IMR-90 (cell line): Measurements from ENCODE around the gene IL1RAPL1. TPM values are rescaled to one million over a fixed set of nuclear protein-coding genes. Genes with fewer than 3 reads are reported as not detected.

Experiments used
- ATAC-seq: fragments of 200-7000 bp; cut with Tn5 transposase; 2 replicates; pipeline ENCODE4 v1.9.1; 2020; ENCODE audit warnings: low read depth, mild to moderate bottlenecking, moderate library complexity
- BruUV-seq: library from RNA; stranded (reverse); fragments of 400-500 nt; replicated peaks from 2 replicates; lab custom pipeline; 2021; lab: Mats Ljungman, UMichigan
- CTCF ChIA-PET: fragments of 300-600 bp; formaldehyde crosslinking; extraction: SDS; loops from one replicate; lab custom pipeline; 2021; ENCODE audit warnings: antibody characterized with exemption; lab: Yijun Ruan, JAX
- POLR2A ChIA-PET: fragments of 300-600 bp; sonication (Branson Sonifier 250); formaldehyde crosslinking; loops from one replicate; lab custom pipeline; 2022; ENCODE audit warnings: antibody characterized with exemption; ENCODE audit not compliant: unreplicated experiment; lab: Charles Lee
- DNase-seq: peaks from one replicate; pipeline ENCODE4 v3.0.0; 2013
- H2AFZ ChIP-seq: replicated peaks from 2 replicates; pipeline ENCODE3; 2013; ENCODE audit warnings: low read length, mild to moderate bottlenecking; ENCODE audit not compliant: poor library complexity
- H2AK5ac ChIP-seq: 2 replicates; pipeline ENCODE4 v1.6.1; 2013; ENCODE audit warnings: low read depth, low read length, inconsistent platforms
- H2AK9ac ChIP-seq: replicated peaks from 2 replicates; pipeline ENCODE3; 2013; ENCODE audit warnings: mild to moderate bottlenecking, low read depth, low read length, moderate library complexity; ENCODE audit not compliant: poor library complexity
- H2BK120ac ChIP-seq: 2 replicates; pipeline ENCODE4 v1.6.1; 2013; ENCODE audit warnings: low read depth, low read length, inconsistent platforms
- H2BK15ac ChIP-seq: 3 replicates; pipeline ENCODE4 v1.6.1; 2013; ENCODE audit warnings: low read depth, low read length, inconsistent platforms
- H2BK20ac ChIP-seq: 2 replicates; pipeline ENCODE4 v1.6.1; 2013; ENCODE audit warnings: low read depth, mild to moderate bottlenecking, inconsistent platforms, low read length, moderate library complexity
- H2BK5ac ChIP-seq: 2 replicates; pipeline ENCODE4 v1.6.1; 2013; ENCODE audit warnings: mild to moderate bottlenecking, low read depth, low read length, inconsistent platforms; ENCODE audit not compliant: poor library complexity, severe bottlenecking
- H3K14ac ChIP-seq: replicated peaks from 2 replicates; pipeline ENCODE4 v1.6.1; 2013; ENCODE audit warnings: low read depth, low read length, inconsistent platforms
- H3K18ac ChIP-seq: 2 replicates; pipeline ENCODE4 v1.6.1; 2013; ENCODE audit warnings: low read depth, low read length, control low read depth
- H3K23ac ChIP-seq: 2 replicates; pipeline ENCODE4 v1.6.1; 2013; ENCODE audit warnings: low read depth, low read length, inconsistent platforms
- H3K27ac ChIP-seq: 2 replicates; pipeline ENCODE4 v1.5.1; 2013; ENCODE audit warnings: mild to moderate bottlenecking, control low read depth, low read length; ENCODE audit not compliant: insufficient read depth
- H3K27me3 ChIP-seq: 2 replicates; pipeline ENCODE4 v1.6.1; 2013; ENCODE audit warnings: low read length; ENCODE audit not compliant: control insufficient read depth, insufficient read depth
- H3K36me3 ChIP-seq: 2 replicates; pipeline ENCODE4 v1.6.1; 2013; ENCODE audit warnings: low read length, mixed read lengths; ENCODE audit not compliant: control insufficient read depth, insufficient read depth
- H3K4ac ChIP-seq: 2 replicates; pipeline ENCODE4 v1.6.1; 2013; ENCODE audit warnings: low read depth, low read length, inconsistent platforms
- H3K4me1 ChIP-seq: 2 replicates; pipeline ENCODE4 v1.6.1; 2013; ENCODE audit warnings: low read length, mixed read lengths; ENCODE audit not compliant: control insufficient read depth, insufficient read depth
- H3K4me2 ChIP-seq: 2 replicates; pipeline ENCODE4 v1.6.1; 2013; ENCODE audit warnings: low read depth, mild to moderate bottlenecking, control low read depth, low read length, moderate library complexity
- H3K4me3 ChIP-seq: 2 replicates; pipeline ENCODE4 v1.5.1; 2013; ENCODE audit warnings: low read depth, mild to moderate bottlenecking, control low read depth, low read length, moderate library complexity; ENCODE audit not compliant: insufficient read depth
- H3K56ac ChIP-seq: 2 replicates; pipeline ENCODE4 v1.6.1; 2013; ENCODE audit warnings: low read length, inconsistent platforms; ENCODE audit not compliant: insufficient read depth; ENCODE audit errors: extremely low read depth
- H3K79me1 ChIP-seq, 2 experiments: 2 replicates each; pipeline ENCODE4 v1.6.1; 2013; ENCODE audit warnings: low read length in 2 of 2, inconsistent platforms in 1 of 2, low read depth in 1 of 2
- H3K9ac ChIP-seq: 2 replicates; pipeline ENCODE4 v1.6.1; 2013; ENCODE audit warnings: low read depth, low read length, control low read depth
- H3K9me1 ChIP-seq: 2 replicates; pipeline ENCODE4 v1.6.1; 2013; ENCODE audit warnings: low read length, inconsistent platforms; ENCODE audit not compliant: insufficient read depth
- H3K9me3 ChIP-seq: 2 replicates; pipeline ENCODE4 v1.6.1; 2013; ENCODE audit warnings: low read length; ENCODE audit not compliant: control insufficient read depth, insufficient read depth
- H4K20me1 ChIP-seq: 2 replicates; pipeline ENCODE4 v1.6.1; 2013; ENCODE audit warnings: low read length, inconsistent platforms; ENCODE audit not compliant: insufficient read depth
- H4K5ac ChIP-seq: 2 replicates; pipeline ENCODE4 v1.6.1; 2013; ENCODE audit warnings: mild to moderate bottlenecking, low read depth, low read length, control low read depth
- H4K8ac ChIP-seq, 2 experiments: 2 replicates each; pipeline ENCODE4 v1.6.1; 2013; ENCODE audit warnings: low read depth in 2 of 2, low read length in 2 of 2, control low read depth in 1 of 2, inconsistent platforms in 1 of 2
- H4K91ac ChIP-seq: 2 replicates; pipeline ENCODE4 v1.6.1; 2013; ENCODE audit warnings: low read depth, low read length, inconsistent platforms; ENCODE audit not compliant: insufficient read depth
- BHLHE40 ChIP-seq: fragments of 150-350 bp; IDR thresholded peaks from 2 replicates; pipeline ENCODE4 v1.6.1; 2016; ENCODE audit warnings: mild to moderate bottlenecking, low read depth, low read length
- CHD1 ChIP-seq: IDR thresholded peaks from 2 replicates; pipeline ENCODE4 v1.6.1; 2012; ENCODE audit warnings: low read depth, low read length, improper control_type of control experiment
- FOS ChIP-seq: fragments of 150-350 bp; IDR thresholded peaks from 2 replicates; pipeline ENCODE4 v1.6.1; 2016; ENCODE audit warnings: low read depth, low read length
- MAFK ChIP-seq: IDR thresholded peaks from 2 replicates; pipeline ENCODE4 v1.6.1; 2012; ENCODE audit warnings: low read depth, low read length, improper control_type of control experiment
- MAZ ChIP-seq: IDR thresholded peaks from 2 replicates; pipeline ENCODE4 v1.6.1; 2012; ENCODE audit warnings: low read depth, mild to moderate bottlenecking, low read length, improper control_type of control experiment, moderate library complexity, borderline replicate concordance
- NFE2L2 ChIP-seq: fragments of 150-350 bp; IDR thresholded peaks from 2 replicates; pipeline ENCODE4 v1.6.1; 2016; ENCODE audit warnings: low read depth, mild to moderate bottlenecking, low read length
- SMC3 ChIP-seq: fragments of 150-350 bp; IDR thresholded peaks from 2 replicates; pipeline ENCODE4 v1.6.1; 2016; ENCODE audit warnings: low read depth, mild to moderate bottlenecking, antibody characterized with exemption, low read length, moderate library complexity
- WGBS, 2 experiments: methylation state at CpG; one replicate each; pipeline versions ENCODE4 v1.1.5 to v1.1.7; 2013; ENCODE audit warnings: missing lambda C conversion rate in 2 of 2; ENCODE audit not compliant: insufficient read length in 1 of 2; ENCODE audit errors: extremely low coverage in 2 of 2; 5-methylcytosine and 5-hydroxymethylcytosine counted together
- dilution Hi-C: fragments of 300-500 bp; cut with HindIII; formaldehyde crosslinking; loops from one replicate; pipeline ENCODE4 v1.14.3; 2018; ENCODE audit warnings: low sequenced_read_pairs; ENCODE audit not compliant: unreplicated experiment
- in situ Hi-C: fragments of 300-500 bp; cut with MboI; formaldehyde crosslinking; loops from 3 replicates; pipeline ENCODE4 v1.14.3; 2019; ENCODE audit warnings: low sequenced_read_pairs, inconsistent platforms, mixed read lengths
- intact Hi-C: fragments of 100-400 bp; cut with micrococcal nuclease; formaldehyde crosslinking; loops from 2 replicates; pipeline ENCODE4 v1.10.0; 2022
- polyA plus RNA-seq, 3 experiments: library from polyadenylated mRNA; depleted of rRNA; stranded (reverse); fragments of >200 nt; gene quantifications; 2 replicates each; pipeline ENCODE4 v1.2.3, GENCODE V29; 2012; ENCODE audit warnings: low replicate concordance in 1 of 3
- total RNA-seq: library from RNA; depleted of rRNA; stranded (reverse); fragments of >200 nt; gene quantifications from 2 replicates; pipeline ENCODE4 v1.2.3, GENCODE V29; 2012

IL1RAPL1 gene
- total and polyA plus RNA-seq, 2 of the 4 experiments (the other 2 are of a cell fraction): 1.5 to 9.0 TPM

GRCh38 chrX:29530501-29530900 is 943.3 kb downstream of the IL1RAPL1 start:
- H2AK9ac ChIP-seq: no peak overlapping the region
- H3K4me3 ChIP-seq: no peak overlapping the region
- no peak overlapping the region for H3K18ac ChIP-seq
- H3K9me1 ChIP-seq: no peaks in the 10 kb centered on the region
- H3K9ac ChIP-seq: no peak overlapping the region
- no peaks in the 10 kb centered on the region for H3K79me1 ChIP-seq
- no peak overlapping the region for H2BK15ac ChIP-seq
- no peaks in the 10 kb centered on the region for H4K20me1 ChIP-seq
- no peak overlapping the region for H2BK5ac ChIP-seq
- no peak overlapping the region for H3K14ac ChIP-seq
- CTCF ChIA-PET: no interaction called here
- H3K27me3 ChIP-seq: no peaks in the 10 kb centered on the region; the same call in 1 of the 2 replicates
- DNase-seq: peak; percentile 59
- H3K27ac ChIP-seq: no peak overlapping the region
- H3K4me1 ChIP-seq: 0 out of 2 replicates have a peak, but pooled peaks cover 2% of the 10 kb centered on the region
- no peak overlapping the region for H2BK20ac ChIP-seq
- POLR2A ChIA-PET: no interaction called here
- intact Hi-C loops: no loop called here
- no peak overlapping the region for H4K91ac ChIP-seq
- no peak overlapping the region for H4K5ac ChIP-seq
- no peak overlapping the region for H3K4ac ChIP-seq
- H2BK120ac ChIP-seq: no peak overlapping the region
- BruUV-seq: no TSS peak
- no peak overlapping the region for H3K23ac ChIP-seq
- no CpG with 5 or more reads among the region's 2 CpGs for WGBS, 2 experiments
- dilution Hi-C loops: no loop called here
- in situ Hi-C loops: no loop called here
- no peak overlapping the region for H4K8ac ChIP-seq
- no peak for TF ChIP-seq BHLHE40
- no peak for TF ChIP-seq CHD1
- no peak for TF ChIP-seq SMC3
- peak; percentile 55 for TF ChIP-seq MAFK
- TF ChIP-seq MAZ: no peak
- no peak for TF ChIP-seq FOS
- TF ChIP-seq NFE2L2: no peak
- no peaks in the 10 kb centered on the region for H3K9me3 ChIP-seq
- no peaks in the 10 kb centered on the region for H3K36me3 ChIP-seq
- H3K4me2 ChIP-seq: no peak overlapping the region
- no peak overlapping the region for H2AK5ac ChIP-seq
- H2AFZ ChIP-seq: no peak overlapping the region
- no peak overlapping the region for H3K56ac ChIP-seq
- ATAC-seq: peak; percentile 63
